NCI-H460 (cell line): ENCODE measurements around the gene SYNJ2BP. TPM values are rescaled to one million over a fixed set of nuclear protein-coding genes. Genes with fewer than 3 reads are reported as not detected.
"Not testable (repeated sequence)": the region's sequence is repeated elsewhere in the genome, so short reads cannot be mapped to it uniquely, and the experiment has no call there.

ENCODE experiments used
- DNase-seq: peaks from one replicate; pipeline ENCODE4 v3.0.0-alpha.2; 2016; ENCODE audit warnings: low read depth; ENCODE audit errors: extremely low read depth
- polyA plus RNA-seq: library from polyadenylated mRNA; depleted of rRNA; stranded (reverse); fragments of >200 nt; gene quantifications from 2 replicates; pipeline ENCODE4 v1.2.3, GENCODE V29; 2014; cell fraction: nucleus; rRNA removed
- total RNA-seq: library from RNA; depleted of rRNA; stranded (reverse); fragments of >200 nt; shearing (Covaris generic); gene quantifications from 2 replicates; pipeline ENCODE4 v1.2.3, GENCODE V29; 2014; rRNA removed

The SYNJ2BP gene, protein sequence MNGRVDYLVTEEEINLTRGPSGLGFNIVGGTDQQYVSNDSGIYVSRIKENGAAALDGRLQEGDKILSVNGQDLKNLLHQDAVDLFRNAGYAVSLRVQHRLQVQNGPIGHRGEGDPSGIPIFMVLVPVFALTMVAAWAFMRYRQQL
- total RNA-seq = 16.8 and 21.0 TPM in 2 replicates
- polyA plus RNA-seq = 26.7 and 31.4 TPM in 2 replicates

- peak; percentile 70 for DNase-seq
Observed at GRCh38 chr14:70416725-70417349, at the start of gene SYNJ2BP. Gene SYNJ2BP, minus strand, starts transcription at chr14:70417090. Its CDS starts 127 bp downstream, at chr14:70416963.

DNA sequence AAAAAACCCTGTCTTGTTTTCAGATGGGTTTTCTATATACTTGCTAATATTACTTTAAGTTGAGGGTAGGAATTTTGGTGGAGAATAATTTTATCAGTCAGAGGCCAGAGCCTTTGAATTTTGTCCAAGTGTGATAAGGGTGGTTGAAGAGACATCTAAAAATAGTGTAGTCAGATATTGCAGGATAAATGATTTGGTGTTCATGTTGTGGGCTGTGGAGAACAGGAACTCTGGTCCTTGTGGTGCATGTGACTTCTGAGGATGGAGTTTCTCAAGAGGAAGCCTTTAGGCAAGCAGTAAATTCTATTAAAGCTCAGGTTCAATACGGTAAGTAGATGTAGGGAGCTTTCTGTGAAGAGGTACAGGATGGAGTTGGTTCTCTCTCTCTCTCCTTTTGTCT, 37.8 kb upstream of the SYNJ2BP start:
- DNase-seq = no peak

- no peak for DNase-seq
Observed at GRCh38 chr14:70451874-70452273, 35.0 kb upstream of the SYNJ2BP start, which contains the start of gene ADAM21. Gene ADAM21, plus strand, starts transcription at chr14:70452174. Its CDS starts 5,326 bp downstream, at chr14:70457500.

- DNase-seq = no peak
Observed at GRCh38 chr14:70448633-70449340, 31.9 kb upstream of the SYNJ2BP start.

DNA sequence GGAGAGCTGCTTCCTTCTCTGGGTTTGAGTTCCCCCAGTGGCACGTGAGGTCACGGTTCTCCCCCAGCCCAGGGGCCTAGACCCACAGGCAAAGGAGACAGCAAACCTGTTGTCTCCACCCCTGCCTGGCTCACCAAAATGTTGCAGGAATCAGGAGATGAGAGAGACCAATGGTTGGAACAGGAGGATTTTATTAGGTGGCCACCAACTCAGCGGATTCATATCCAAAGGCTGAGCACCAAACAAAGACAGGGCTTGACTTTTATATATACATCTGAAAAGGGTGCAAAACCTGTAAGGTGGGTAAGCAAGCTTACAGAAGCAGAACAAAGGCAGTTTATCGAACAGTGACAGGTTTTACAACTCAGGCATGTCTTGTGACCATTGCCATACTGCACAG, 25.9 kb upstream of the SYNJ2BP start:
- no peak for DNase-seq

DNA sequence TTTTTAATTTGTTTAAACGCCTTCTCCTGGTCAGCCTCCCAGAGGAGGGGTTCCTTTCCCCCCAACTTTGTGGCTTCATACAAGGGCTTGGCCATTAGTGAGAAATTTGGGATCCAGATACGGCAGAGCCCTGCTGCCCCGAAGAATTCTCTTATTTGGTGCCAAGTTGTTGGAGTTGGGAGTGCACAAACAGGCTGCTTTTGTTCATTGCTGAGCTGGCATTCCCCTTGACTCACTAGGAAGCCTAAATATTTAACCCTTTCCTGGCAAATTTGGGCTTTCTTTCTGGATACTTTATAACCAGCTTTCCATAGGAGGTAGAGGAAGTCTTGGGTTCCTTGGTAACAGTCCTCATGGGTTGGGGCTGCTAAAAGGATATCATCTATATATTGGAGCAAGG, 24.8 kb upstream of the SYNJ2BP start:
- no peak for DNase-seq

DNA sequence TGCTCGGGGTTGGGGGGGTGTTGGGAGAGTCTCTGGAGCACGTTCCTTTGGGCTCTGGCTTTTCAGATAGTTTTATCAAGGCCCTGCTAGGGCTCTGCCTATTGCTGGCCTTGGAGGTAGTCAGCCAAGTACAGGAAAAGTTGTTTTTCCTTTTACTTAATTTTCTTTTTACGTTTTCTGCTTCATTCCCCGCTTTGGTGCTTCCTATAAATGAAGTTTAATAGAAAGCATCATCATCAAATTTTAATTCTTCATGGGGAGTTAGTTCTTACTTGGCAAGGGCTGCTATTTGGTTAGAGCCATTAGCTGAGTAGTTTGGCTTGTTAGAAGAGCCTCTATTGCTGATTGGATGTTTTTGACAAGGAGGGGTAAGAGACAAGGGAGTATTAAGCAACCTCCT, 20.0 kb upstream of the SYNJ2BP start:
- no peak for DNase-seq

GRCh38 chr14:70426555-70426954, 9.7 kb upstream of the SYNJ2BP start:
- DNase-seq = not testable (repeated sequence)

- no peak for DNase-seq
Observed at GRCh38 chr14:70425354-70425753, 8.5 kb upstream of the SYNJ2BP start.

GRCh38 chr14:70422538-70422937, 5.6 kb upstream of the SYNJ2BP start:
- DNase-seq = no peak

DNA sequence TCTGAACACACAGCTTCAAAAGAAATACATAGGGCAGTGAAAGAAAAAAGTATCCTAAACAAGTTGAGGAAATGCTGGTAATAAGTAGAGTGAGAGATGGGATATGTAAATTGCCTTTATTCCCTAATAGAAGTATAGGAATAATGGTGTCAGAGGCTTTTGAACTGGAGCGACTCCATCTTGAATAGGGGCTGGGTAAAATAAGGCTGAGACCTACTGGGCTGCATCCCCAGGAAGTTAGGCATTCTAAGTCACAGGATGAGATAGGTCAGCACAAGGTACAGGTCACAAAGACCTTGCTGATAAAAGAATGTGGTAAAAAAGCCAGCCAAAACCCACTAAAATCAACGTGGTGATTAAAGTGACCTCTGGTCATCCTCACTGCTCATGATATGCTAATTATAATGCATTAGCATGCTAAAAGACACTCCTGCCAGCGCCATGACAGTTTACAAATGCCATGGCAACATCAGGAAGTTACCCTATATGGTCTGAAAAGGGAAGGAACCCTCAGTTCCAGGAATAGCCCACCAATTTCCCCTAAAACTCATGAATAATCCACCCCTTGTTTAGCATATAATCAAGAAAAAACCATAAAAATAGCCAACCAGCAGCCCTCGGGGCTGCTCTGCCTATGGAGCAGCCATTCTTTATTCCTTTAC, 2.5 kb upstream of the SYNJ2BP start:
- DNase-seq = not testable (repeated sequence)

DNA sequence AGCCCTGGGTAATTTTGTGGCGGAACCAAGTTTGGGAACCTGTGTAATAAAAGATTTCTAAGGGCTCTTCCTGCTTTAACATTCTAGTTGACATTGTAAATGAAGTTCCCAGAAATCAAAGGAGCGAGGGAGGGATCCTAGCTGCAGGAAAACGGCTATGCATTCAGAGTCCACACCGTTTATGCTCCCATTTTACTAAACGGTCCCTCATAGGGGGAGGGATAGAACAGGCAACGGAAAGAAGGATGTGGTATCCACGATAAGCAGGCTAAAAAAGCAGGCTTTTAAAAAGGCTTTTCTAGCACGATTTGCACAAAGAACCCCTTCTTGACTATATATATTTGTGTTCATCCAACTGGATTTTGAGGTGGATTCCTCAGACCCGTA, 559 bp downstream of the SYNJ2BP start:
- no peak for DNase-seq

GRCh38 chr14:70415788-70416187, 1.1 kb downstream of the SYNJ2BP start:
- DNase-seq = no peak

DNA sequence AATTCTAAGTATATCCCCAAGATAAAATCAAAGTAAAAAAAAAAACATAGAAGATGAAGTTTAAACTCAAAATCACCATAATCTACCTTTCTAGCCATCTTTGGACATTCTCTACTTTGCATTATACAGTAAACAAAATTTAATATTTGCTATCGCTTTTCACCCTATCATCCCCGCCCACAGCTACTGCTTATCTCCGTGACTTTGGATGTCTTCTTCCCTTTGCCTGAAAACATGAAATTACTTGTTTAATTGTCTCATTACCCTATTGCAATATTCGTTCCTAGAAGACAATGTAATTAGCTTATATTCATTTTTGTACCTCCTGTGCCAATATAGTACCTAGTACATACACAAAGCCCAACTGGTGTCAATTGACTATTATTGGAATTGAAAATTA, 9.3 kb downstream of the SYNJ2BP start:
- DNase-seq = no peak

- DNase-seq = not testable (repeated sequence)
Observed at GRCh38 chr14:70406216-70406615, 10.7 kb downstream of the SYNJ2BP start.

GRCh38 chr14:70403335-70403734, 13.6 kb downstream of the SYNJ2BP start:
- DNase-seq = not testable (repeated sequence)

DNA sequence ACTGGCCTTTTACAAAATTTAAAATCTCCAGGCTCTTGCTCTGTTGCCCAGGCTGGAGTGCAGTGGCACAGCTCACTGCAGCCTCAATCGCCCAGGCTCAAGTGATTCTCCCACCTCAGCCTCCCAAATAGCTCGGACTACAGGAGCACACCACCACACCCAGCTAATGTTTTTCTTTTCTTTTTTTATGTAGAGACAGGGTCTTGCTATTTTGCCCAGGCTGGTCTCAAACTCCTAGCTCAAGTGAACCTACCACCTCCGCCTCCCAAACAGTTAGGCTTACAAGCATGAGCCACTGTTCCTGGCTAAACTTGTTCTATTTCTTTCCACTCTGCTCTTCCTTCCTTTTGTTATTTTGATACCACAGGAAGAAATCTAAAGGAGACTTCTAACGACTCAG, 15.2 kb downstream of the SYNJ2BP start:
- DNase-seq = no peak

DNA sequence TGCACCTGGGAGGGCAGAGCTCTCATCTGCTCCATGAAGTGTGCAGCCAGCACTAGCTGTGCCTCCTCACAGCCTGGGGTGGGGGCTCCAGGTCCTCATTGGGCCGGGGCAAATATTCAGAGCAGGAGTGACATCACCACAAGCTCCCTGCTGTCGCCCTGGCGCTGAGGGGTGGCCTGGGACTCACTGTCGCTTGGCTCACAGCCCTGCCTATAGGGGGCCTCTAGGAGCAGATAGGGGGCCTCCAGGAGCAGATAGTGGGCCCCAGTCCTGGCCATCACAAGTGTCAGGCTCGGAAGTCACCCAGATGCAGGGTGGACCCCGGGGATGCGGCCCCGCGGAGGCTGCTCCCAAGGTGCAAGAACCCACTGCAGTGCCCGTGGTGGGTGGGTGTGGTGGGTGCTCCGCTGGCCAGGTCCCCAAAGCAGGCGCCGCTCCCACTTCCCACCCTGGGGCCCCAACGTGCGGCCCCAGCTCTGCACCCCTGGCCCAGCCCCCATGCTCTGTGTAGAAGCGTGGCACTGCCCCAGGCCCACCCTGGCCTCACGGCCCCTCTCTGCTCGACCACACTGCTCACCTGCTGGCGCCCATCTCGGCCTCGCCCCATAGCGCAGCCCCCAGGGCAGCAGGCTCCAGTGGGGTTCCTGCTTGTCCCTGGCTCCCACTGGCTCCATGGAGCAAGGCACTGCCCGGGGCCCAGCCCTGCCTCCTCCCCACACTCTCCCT, 18.0 kb downstream of the SYNJ2BP start:
- no peak for DNase-seq

- DNase-seq = no peak
Observed at GRCh38 chr14:70398280-70398679, 18.6 kb downstream of the SYNJ2BP start.

DNA sequence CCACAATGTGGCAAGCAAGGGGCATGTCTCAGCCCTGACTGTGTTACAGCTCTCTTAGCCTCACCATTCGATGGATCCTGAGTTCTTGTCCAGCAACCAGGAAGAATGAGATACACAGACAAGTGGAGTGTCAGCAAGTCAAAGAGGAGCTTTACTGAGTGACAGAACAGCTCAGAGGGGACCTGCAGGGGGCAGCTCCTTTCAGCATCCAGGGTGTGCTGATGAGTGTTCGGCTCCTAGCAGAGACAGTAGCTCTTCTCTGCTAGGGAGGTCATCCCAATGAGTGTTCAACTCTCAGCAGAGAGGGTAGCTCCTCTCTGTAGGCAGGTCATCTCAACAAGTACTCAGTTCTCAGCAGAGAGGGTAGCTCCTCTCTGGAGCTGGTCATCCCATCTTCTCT, 19.1 kb downstream of the SYNJ2BP start:
- DNase-seq = no peak
